Left renal cortex interstitium (tissue), 4 donors: ENCODE measurements around the gene DFFB. TPM values are rescaled to one million over a fixed set of nuclear protein-coding genes. Genes with fewer than 3 reads are reported as not detected.

Source experiments
- DNase-seq, 4 donors: peaks; one replicate each; pipeline ENCODE4 v3.0.0-alpha.2; 2013; ENCODE audit warnings: low read depth in 4 of 4, low spot score in 2 of 4, missing footprints in 1 of 4
- polyA plus RNA-seq, 4 donors: library from polyadenylated mRNA; unstranded; fragments of 120-200 nt; gene quantifications; one replicate each; pipeline ENCODE4 v1.2.1, GENCODE V29; 2013; ENCODE audit not compliant: insufficient read length in 4 of 4

DFFB gene
- polyA plus RNA-seq, 4 donors = 5.4 to 11.1 (median 8.2) TPM

- no peak for DNase-seq
Observed at GRCh38 chr1:3923378-3924185, 66.3 kb downstream of the DFFB start.

GRCh38 chr1:3924186-3924824, 67.0 kb downstream of the DFFB start:
- no peak for DNase-seq

GRCh38 chr1:3924825-3925220, 67.5 kb downstream of the DFFB start:
- DNase-seq = no peak

GRCh38 chr1:3925256-3925655, 68.0 kb downstream of the DFFB start:
- no peak for DNase-seq

- no peak for DNase-seq
Observed at GRCh38 chr1:3925762-3926161, 68.5 kb downstream of the DFFB start.

GRCh38 chr1:3926956-3927355, 69.7 kb downstream of the DFFB start:
- no peak for DNase-seq

- no peak for DNase-seq
Observed at GRCh38 chr1:3928586-3928985, 71.3 kb downstream of the DFFB start.

GRCh38 chr1:3929126-3929525, 71.8 kb downstream of the DFFB start:
- no peak for DNase-seq

- no peak for DNase-seq
Observed at GRCh38 chr1:3930301-3931006, 73.2 kb downstream of the DFFB start.

- no peak for DNase-seq
Observed at GRCh38 chr1:3931007-3931912, 74.0 kb downstream of the DFFB start.

- no peak for DNase-seq
Observed at GRCh38 chr1:3932156-3932919, 75.1 kb downstream of the DFFB start.

Other genes starting within 250 kb of the DFFB start
- gene MEGF6, start 246.0 kb upstream of the DFFB start, polyA plus RNA-seq = 10 to 100 TPM in 3 of 4 donors, 1 to 10 TPM in 1; 6.3 to 19.0 (median 15.1) TPM
- gene TPRG1L, start 232.5 kb upstream of the DFFB start, polyA plus RNA-seq = 10 to 100 TPM; 40.2 to 47.3 (median 43.5) TPM
- 10 to 100 TPM; 17.4 to 27.7 (median 20.3) TPM for gene WRAP73, start 207.4 kb upstream of the DFFB start, polyA plus RNA-seq
- 1 to 10 TPM in 1 of 4 donors, under 1 TPM in 3; 0.51 to 1.4 (median 0.67) TPM for gene TP73, start 205.0 kb upstream of the DFFB start, polyA plus RNA-seq
- gene CCDC27, start 105.0 kb upstream of the DFFB start, polyA plus RNA-seq = under 1 TPM; 0.11 to 0.38 (median 0.25) TPM
- 10 to 100 TPM; 13.3 to 26.2 (median 16.0) TPM for gene SMIM1, start 84.7 kb upstream of the DFFB start, polyA plus RNA-seq
- 10 to 100 TPM; 60.1 to 74.2 (median 70.9) TPM for gene LRRC47, start 61.0 kb upstream of the DFFB start, polyA plus RNA-seq
- 10 to 100 TPM; 30.5 to 41.6 (median 37.1) TPM for gene CEP104, start 265 bp upstream of the DFFB start, polyA plus RNA-seq
- 10 to 100 TPM; 24.8 to 34.7 (median 31.0) TPM for gene C1orf174, start 42.8 kb downstream of the DFFB start, polyA plus RNA-seq